Activated T-helper 2 cell treated with anti-CD3 and anti-CD28 coated beads, Interferon-gamma antibody, Interleukin-2, Interleukin-4, amounts not matched to agents 10 μg/mL and 5 μg/mL and 100 μg/mL, durations not matched to agents 14 hours and 24 hours and 36 hours (primary cell): ENCODE results near the gene PRM3. TPM values are rescaled to one million over a fixed set of nuclear protein-coding genes. Genes with fewer than 3 reads are reported as not detected.

Source experiments
- DNase-seq: peaks from one replicate; pipeline ENCODE4 v3.0.0; 2021; ENCODE audit warnings: low spot score
- H3K27ac Mint-ChIP-seq: one replicate; pipeline ENCODE4 v1.8.0; 2021; ENCODE audit warnings: mixed read lengths
- H3K27me3 Mint-ChIP-seq: one replicate; pipeline ENCODE4 v1.8.0; 2021; ENCODE audit warnings: low read depth, mixed read lengths
- H3K36me3 Mint-ChIP-seq: one replicate; pipeline ENCODE4 v1.8.0; 2021; ENCODE audit warnings: low read depth, mixed read lengths
- H3K4me1 Mint-ChIP-seq: one replicate; pipeline ENCODE4 v1.8.0; 2021; ENCODE audit warnings: low read depth, mixed read lengths
- H3K4me3 Mint-ChIP-seq: one replicate; pipeline ENCODE4 v1.8.0; 2021; ENCODE audit warnings: low read depth, mild to moderate bottlenecking, moderate library complexity, mixed read lengths
- H3K9me3 Mint-ChIP-seq: one replicate; pipeline ENCODE4 v1.8.0; 2021; ENCODE audit warnings: mixed read lengths
- intact Hi-C: fragments of 100-400 bp; cut with micrococcal nuclease; formaldehyde crosslinking; loops from one replicate; pipeline ENCODE4 v1.15.1; 2023
- total RNA-seq: library from RNA; stranded (reverse); gene quantifications from 2 replicates; pipeline ENCODE4 v1.2.3, GENCODE V29; 2022

Gene PRM3
- total RNA-seq, 1 donor from 2014 or later = not detected

GRCh38 chr16:11249233-11250061, 24.0 kb downstream of the PRM3 start:
- no peak for DNase-seq
- H3K27ac Mint-ChIP-seq = peak overlapping the region; percentile 51
- no peak overlapping the region for H3K4me3 Mint-ChIP-seq
- peaks cover 80% of the 10 kb centered on the region for H3K36me3 Mint-ChIP-seq
- H3K27me3 Mint-ChIP-seq = no peaks in the 10 kb centered on the region
- peaks cover 52% of the 10 kb centered on the region for H3K4me1 Mint-ChIP-seq
- no peaks in the 10 kb centered on the region for H3K9me3 Mint-ChIP-seq
- intact Hi-C loops = loop anchor here (10.0 kb wide), 2 partner anchors 375 to 545 kb away; partner anchors contain the start of genes CIITA and ZC3H7A

DNA sequence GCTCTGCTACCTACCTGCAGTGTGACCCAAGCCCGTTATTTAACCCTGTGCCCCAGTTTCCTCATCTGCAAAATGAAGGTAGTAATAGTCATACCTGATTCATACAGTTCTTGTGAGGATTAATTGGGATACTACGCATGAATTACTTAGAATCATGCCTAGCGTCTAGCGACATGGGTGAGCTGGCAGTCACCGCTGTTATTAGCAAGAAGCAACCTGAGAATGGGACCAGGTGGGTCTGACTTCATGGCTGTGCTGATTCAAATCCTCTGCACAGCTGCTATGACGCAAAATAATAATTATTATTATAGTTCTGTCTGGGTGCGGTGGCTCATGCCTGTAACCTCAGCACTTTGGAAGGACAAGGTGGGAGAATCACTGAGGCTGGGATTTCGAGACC, 25.3 kb downstream of the PRM3 start:
- peaks cover 52% of the 10 kb centered on the region for H3K4me1 Mint-ChIP-seq
- DNase-seq = no peak
- H3K4me3 Mint-ChIP-seq = no peak overlapping the region
- no peak overlapping the region for H3K27ac Mint-ChIP-seq
- no peaks in the 10 kb centered on the region for H3K9me3 Mint-ChIP-seq
- H3K36me3 Mint-ChIP-seq = peaks cover 67% of the 10 kb centered on the region
- intact Hi-C loops = no loop called here
- no peaks in the 10 kb centered on the region for H3K27me3 Mint-ChIP-seq

- peaks cover 40% of the 10 kb centered on the region for H3K4me1 Mint-ChIP-seq
- no peaks in the 10 kb centered on the region for H3K9me3 Mint-ChIP-seq
- no peak overlapping the region for H3K4me3 Mint-ChIP-seq
- DNase-seq = no peak
- peaks cover 47% of the 10 kb centered on the region for H3K36me3 Mint-ChIP-seq
- H3K27me3 Mint-ChIP-seq = no peaks in the 10 kb centered on the region
- intact Hi-C loops = no loop called here
- no peak overlapping the region for H3K27ac Mint-ChIP-seq
Observed at GRCh38 chr16:11245988-11246387, 27.4 kb downstream of the PRM3 start.

- Mint-ChIP-seq H3K36me3 (peaks cover 40% of the 10 kb centered on the region), H3K27me3 (no peaks in the 10 kb centered on the region), H3K4me1 (peaks cover 39% of the 10 kb centered on the region), H3K4me3 (no peak overlapping the region), H3K9me3 (no peaks in the 10 kb centered on the region), H3K27ac (no peak overlapping the region)
- DNase-seq = no peak
- intact Hi-C loops = no loop called here
Observed at GRCh38 chr16:11245222-11245737, 28.1 kb downstream of the PRM3 start.

DNA sequence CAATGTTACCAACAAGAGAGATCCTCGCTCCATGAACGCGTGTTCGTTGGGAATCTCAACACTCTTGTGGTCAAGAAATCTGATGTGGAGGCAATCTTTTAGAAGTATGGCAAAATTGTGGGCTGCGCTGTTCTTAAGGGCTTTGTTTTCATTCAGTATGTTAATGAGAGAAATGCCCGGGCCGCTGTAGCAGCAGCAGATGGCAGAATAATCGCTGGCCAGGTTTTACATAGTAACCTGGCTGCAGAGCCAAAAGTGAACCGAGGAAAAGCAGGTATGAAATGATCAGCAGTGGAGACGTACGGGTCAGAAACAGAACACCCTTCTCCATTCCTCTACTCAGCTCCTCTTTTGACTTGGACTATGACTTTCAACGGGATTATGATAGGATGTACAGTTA, 30.8 kb downstream of the PRM3 start:
- H3K36me3 Mint-ChIP-seq = peaks cover 17% of the 10 kb centered on the region
- H3K4me1 Mint-ChIP-seq = peaks cover 47% of the 10 kb centered on the region
- H3K9me3 Mint-ChIP-seq = no peaks in the 10 kb centered on the region
- DNase-seq = no peak
- no peak overlapping the region for H3K27ac Mint-ChIP-seq
- intact Hi-C loops = no loop called here
- H3K27me3 Mint-ChIP-seq = no peaks in the 10 kb centered on the region
- no peak overlapping the region for H3K4me3 Mint-ChIP-seq

GRCh38 chr16:11241480-11242204, 31.8 kb downstream of the PRM3 start:
- H3K9me3 Mint-ChIP-seq = no peaks in the 10 kb centered on the region
- H3K27ac Mint-ChIP-seq = no peak overlapping the region
- DNase-seq = no peak
- peaks cover 46% of the 10 kb centered on the region for H3K4me1 Mint-ChIP-seq
- H3K27me3 Mint-ChIP-seq = no peaks in the 10 kb centered on the region
- H3K4me3 Mint-ChIP-seq = no peak overlapping the region
- peaks cover 10% of the 10 kb centered on the region for H3K36me3 Mint-ChIP-seq
- intact Hi-C loops = no loop called here

- intact Hi-C loops = no loop called here
- peak overlapping the region; percentile 78 for H3K27ac Mint-ChIP-seq
- H3K4me3 Mint-ChIP-seq = no peak overlapping the region
- H3K9me3 Mint-ChIP-seq = no peaks in the 10 kb centered on the region
- peaks cover 43% of the 10 kb centered on the region for H3K4me1 Mint-ChIP-seq
- no peak for DNase-seq
- H3K27me3 Mint-ChIP-seq = no peaks in the 10 kb centered on the region
- peaks cover 9% of the 10 kb centered on the region for H3K36me3 Mint-ChIP-seq
Observed at GRCh38 chr16:11240636-11241473, 32.6 kb downstream of the PRM3 start.

- Mint-ChIP-seq H3K9me3 (no peaks in the 10 kb centered on the region), H3K4me3 (no peak overlapping the region), H3K27ac (peak overlapping the region; percentile 78), H3K27me3 (no peaks in the 10 kb centered on the region), H3K4me1 (peaks cover 42% of the 10 kb centered on the region), H3K36me3 (peaks cover under 1% of the 10 kb centered on the region)
- intact Hi-C loops = no loop called here
- DNase-seq = no peak
Observed at GRCh38 chr16:11239644-11240632, 33.5 kb downstream of the PRM3 start.

DNA sequence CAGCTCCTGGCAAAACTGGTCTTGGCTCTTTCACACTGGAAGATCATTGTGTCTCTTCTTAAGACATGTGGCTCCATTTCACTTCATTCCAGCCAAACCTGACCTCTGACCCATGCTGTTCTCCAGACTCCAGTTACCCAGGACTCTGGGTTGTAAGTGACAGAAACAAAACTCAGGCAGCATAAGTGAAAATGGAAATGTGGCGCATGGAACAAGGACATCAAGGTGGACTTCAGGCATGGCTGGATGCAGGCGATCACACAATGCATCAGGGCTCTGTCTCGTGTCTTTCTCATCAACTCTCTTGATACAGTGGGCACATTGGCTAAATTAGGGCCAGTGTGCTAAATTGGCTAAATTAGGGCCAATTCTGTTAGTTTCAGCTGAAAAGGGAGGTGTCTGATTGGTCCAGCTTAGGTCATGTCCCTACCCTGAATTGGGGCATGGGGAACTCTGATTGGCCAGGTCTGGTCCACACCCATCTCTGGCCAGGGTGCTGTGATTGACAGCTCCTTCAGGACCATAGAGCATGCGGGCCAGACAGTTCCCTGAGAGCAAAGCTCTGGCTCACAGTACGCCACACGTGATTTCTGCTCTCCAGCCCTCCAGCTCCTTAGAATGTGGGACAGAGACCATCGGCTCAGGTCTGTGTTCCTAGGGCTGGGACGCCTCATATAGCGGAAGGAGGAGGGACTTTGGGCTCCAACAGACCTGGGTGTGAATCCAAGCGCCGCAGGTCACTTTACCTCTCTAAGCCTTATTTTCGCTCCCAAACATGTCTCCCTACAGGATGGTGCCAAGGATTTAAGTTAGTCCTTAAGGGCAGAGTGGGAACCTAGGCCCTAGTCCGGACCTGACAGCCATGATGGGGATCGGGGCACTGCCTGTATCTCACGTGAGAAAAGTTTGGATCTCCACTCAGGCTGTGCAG, 34.9 kb downstream of the PRM3 start:
- H3K27ac Mint-ChIP-seq = peak overlapping the region; percentile 13
- H3K36me3 Mint-ChIP-seq = no peaks in the 10 kb centered on the region
- H3K27me3 Mint-ChIP-seq = no peaks in the 10 kb centered on the region
- H3K9me3 Mint-ChIP-seq = no peaks in the 10 kb centered on the region
- peaks cover 52% of the 10 kb centered on the region for H3K4me1 Mint-ChIP-seq
- H3K4me3 Mint-ChIP-seq = no peak overlapping the region
- intact Hi-C loops = no loop called here
- no peak for DNase-seq

DNA sequence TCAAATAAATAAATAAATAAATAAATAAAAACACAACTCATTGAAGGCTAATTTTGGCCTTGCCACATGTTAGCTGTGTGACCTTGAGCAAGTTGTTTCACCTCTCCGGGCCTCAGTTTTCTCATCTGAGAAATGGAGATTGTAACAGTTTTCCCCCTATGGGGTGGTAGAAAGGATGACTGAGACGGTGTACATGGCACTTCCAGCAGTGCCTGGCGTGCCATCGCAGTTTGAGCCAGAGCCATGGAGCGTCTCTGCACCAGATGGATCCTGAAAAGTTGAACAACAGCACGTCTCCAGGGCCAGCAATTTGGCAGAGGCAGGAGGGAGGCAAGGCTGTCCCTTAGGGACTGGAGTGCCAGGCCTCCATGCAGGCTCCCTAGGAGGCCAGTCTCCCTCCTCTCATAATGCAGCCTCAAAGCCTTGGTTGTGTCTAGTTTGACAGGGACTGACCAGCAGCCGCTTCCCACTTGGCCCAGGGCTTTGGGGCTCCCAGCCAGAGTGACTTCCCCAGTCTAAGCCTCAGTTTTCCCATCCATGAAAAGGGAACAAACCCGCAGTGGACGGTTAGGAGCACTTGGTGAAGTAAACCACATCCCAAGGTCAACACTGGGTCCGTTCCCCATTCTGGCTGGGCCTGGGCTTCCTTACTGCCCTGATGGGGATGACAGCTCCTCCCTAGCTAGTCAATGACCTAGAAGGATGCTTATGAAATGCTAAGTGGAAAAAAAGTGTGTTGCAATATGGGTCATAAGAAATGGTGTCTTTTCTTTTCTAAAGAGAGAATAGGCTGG, 36.8 kb downstream of the PRM3 start:
- peaks cover 68% of the 10 kb centered on the region for H3K4me1 Mint-ChIP-seq
- no peaks in the 10 kb centered on the region for H3K9me3 Mint-ChIP-seq
- no peak for DNase-seq
- no peaks in the 10 kb centered on the region for H3K36me3 Mint-ChIP-seq
- peak overlapping the region; percentile 61 for H3K27ac Mint-ChIP-seq
- intact Hi-C loops = no loop called here
- no peak overlapping the region for H3K4me3 Mint-ChIP-seq
- H3K27me3 Mint-ChIP-seq = no peaks in the 10 kb centered on the region
